OCI-LY1 (cell line): ENCODE measurements around the gene SH3D19.

Experiments used
- H2AFZ ChIP-seq: fragments of 200-600 bp; sonication (generic), shearing (Covaris generic); 2 replicates; pipeline ENCODE4 v1.6.0; 2014; ENCODE audit warnings: antibody characterized with exemption, mild to moderate bottlenecking, low read length
- H3F3A ChIP-seq: fragments of 200-600 bp; sonication (generic), shearing (Covaris generic); 2 replicates; pipeline ENCODE4 v1.6.0; 2014; ENCODE audit warnings: mild to moderate bottlenecking, antibody characterized with exemption, low read length, moderate library complexity; ENCODE audit not compliant: insufficient read depth
- H3K27ac ChIP-seq: fragments of 200-600 bp; sonication (generic); 2 replicates; pipeline ENCODE4 v1.5.1; 2014; ENCODE audit warnings: low read length, mixed run types, mild to moderate bottlenecking, low read depth; ENCODE audit not compliant: poor library complexity, severe bottlenecking
- H3K27me3 ChIP-seq: fragments of 200-600 bp; sonication (generic); 2 replicates; pipeline ENCODE4 v1.6.0; 2014; ENCODE audit warnings: antibody characterized with exemption, mild to moderate bottlenecking, low read length, moderate library complexity; ENCODE audit not compliant: insufficient read depth
- H3K36me3 ChIP-seq: fragments of 200-600 bp; sonication (generic); 2 replicates; pipeline ENCODE4 v1.6.1; 2014; ENCODE audit warnings: mild to moderate bottlenecking, antibody characterized with exemption, low read length, moderate library complexity, mixed read lengths; ENCODE audit not compliant: insufficient read depth
- H3K4me1 ChIP-seq: fragments of 200-600 bp; sonication (generic); 2 replicates; pipeline ENCODE4 v1.5.1; 2014; ENCODE audit warnings: mild to moderate bottlenecking, low read length, moderate library complexity; ENCODE audit not compliant: insufficient read depth, severe bottlenecking
- H3K4me2 ChIP-seq: fragments of 200-600 bp; sonication (generic), shearing (Covaris generic); 2 replicates; pipeline ENCODE4 v1.6.1; 2014; ENCODE audit warnings: low read length
- H3K4me3 ChIP-seq: fragments of 200-600 bp; sonication (generic); 2 replicates; pipeline ENCODE4 v1.5.1; 2014; ENCODE audit warnings: low read length, low read depth, mild to moderate bottlenecking, mixed read lengths; ENCODE audit not compliant: poor library complexity, severe bottlenecking
- H3K79me2 ChIP-seq: fragments of 200-600 bp; shearing (Covaris generic); 2 replicates; pipeline ENCODE4 v1.6.1; 2016; ENCODE audit warnings: mixed run types, low read length, mixed read lengths; ENCODE audit not compliant: insufficient read depth
- H3K9ac ChIP-seq: fragments of 200-600 bp; sonication (generic), shearing (Covaris generic); 2 replicates; pipeline ENCODE4 v1.6.1; 2014; ENCODE audit warnings: mild to moderate bottlenecking, low read length, mixed read lengths
- H3K9me2 ChIP-seq: fragments of 200-600 bp; sonication (generic), shearing (Covaris generic); 2 replicates; pipeline ENCODE4 v1.6.1; 2014; ENCODE audit warnings: low read depth, mild to moderate bottlenecking, low read length, mixed read lengths
- H3K9me3 ChIP-seq: fragments of 200-600 bp; shearing (Covaris generic); 2 replicates; pipeline ENCODE4 v1.6.1; 2014; ENCODE audit warnings: low read length, mixed read lengths
- H4K20me1 ChIP-seq: fragments of 200-600 bp; sonication (generic), shearing (Covaris generic); 2 replicates; pipeline ENCODE4 v1.6.0; 2016; ENCODE audit warnings: mild to moderate bottlenecking, low read length; ENCODE audit not compliant: insufficient read depth
- CTCF ChIP-seq: fragments of 200-600 bp; sonication (generic), shearing (Covaris generic); IDR thresholded peaks from 2 replicates; pipeline ENCODE4 v1.5.1; 2017; ENCODE audit warnings: mild to moderate bottlenecking, antibody characterized with exemption, low read length, moderate library complexity, mixed read lengths
- EZH2 ChIP-seq: fragments of 200-600 bp; sonication (generic), shearing (Covaris generic); IDR thresholded peaks from 2 replicates; pipeline ENCODE4 v1.8.0; 2017; ENCODE audit warnings: borderline replicate concordance, mixed run types, mild to moderate bottlenecking, antibody characterized with exemption, low read length, moderate library complexity, mixed read lengths

SH3D19 gene

DNA sequence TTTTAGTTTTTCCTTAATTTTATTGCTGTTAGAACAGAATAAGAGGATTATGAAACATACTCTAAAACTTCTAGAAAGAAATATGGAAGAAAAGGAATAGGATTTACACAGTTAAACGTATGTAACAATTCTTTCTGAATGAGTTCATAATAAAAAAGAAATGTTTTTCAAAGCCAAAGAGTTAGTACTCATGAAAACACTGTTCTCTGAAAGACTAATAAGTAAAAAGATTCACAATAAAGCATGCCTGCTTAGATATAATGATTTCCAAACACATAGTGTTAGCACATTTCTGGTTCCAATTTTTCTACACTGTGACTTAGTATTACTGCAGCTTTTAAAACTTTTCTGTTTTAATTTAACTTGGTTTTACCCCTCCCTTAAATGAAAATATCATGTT lies 98.2 kb downstream of the SH3D19 start:
- H3K9ac ChIP-seq = no peak overlapping the region
- H2AFZ ChIP-seq = no peak overlapping the region
- H3K4me3 ChIP-seq = no peak overlapping the region
- H3K4me1 ChIP-seq = no peaks in the 10 kb centered on the region
- H4K20me1 ChIP-seq = no peaks in the 10 kb centered on the region
- H3K27ac ChIP-seq = no peak overlapping the region
- H3K9me2 ChIP-seq = no peaks in the 10 kb centered on the region
- no peak for TF ChIP-seq CTCF
- no peak for TF ChIP-seq EZH2
- no peaks in the 10 kb centered on the region for H3F3A ChIP-seq
- H3K36me3 ChIP-seq = no peaks in the 10 kb centered on the region
- no peaks in the 10 kb centered on the region for H3K79me2 ChIP-seq
- no peaks in the 10 kb centered on the region for H3K27me3 ChIP-seq
- H3K4me2 ChIP-seq = no peak overlapping the region
- H3K9me3 ChIP-seq = no peaks in the 10 kb centered on the region

DNA sequence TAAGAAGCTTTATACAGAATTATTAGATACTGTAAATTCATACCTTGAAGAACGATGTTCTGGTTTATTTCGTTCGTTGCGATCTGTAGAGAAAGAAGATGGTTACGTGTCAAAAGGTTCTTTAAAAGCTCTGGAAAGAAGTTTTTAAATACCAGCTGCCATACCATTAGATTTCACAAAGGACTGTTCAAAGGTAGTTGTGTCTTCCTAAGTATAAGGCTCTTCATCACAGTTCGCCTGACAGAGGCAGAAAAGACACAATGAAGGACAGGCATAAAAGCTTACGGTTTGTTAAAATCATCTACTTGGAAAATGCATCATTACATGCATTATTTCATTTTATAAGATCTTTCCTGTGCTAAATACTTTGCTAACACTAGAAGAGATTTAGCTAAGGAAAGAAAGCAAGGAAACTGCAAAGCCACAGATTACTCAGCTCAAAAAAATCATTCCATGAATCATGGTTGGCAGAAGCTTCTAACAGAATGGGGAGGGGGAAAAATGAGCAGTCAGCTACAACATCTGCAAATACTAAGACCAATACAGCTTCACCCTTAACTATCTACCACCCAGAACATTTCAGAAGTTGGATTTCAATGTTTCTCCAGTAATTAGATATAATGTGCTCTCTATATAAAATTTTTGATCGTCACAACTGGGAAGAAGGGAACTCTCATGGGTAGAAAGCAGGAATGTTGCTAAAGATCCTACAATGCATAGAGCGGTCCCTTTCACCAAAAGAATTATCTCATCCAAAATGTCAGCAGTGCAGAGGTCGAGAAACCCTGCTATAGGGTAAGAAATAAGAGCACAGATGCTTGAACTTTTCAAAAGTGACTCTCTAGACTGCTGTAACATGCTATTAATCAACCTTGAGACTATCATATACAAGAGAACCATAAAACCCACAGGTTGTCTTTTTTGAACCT lies 99.1 kb downstream of the SH3D19 start:
- H3K4me2 ChIP-seq = no peak overlapping the region
- no peaks in the 10 kb centered on the region for H3K27me3 ChIP-seq
- H3K9me3 ChIP-seq = no peaks in the 10 kb centered on the region
- H3K27ac ChIP-seq = no peak overlapping the region
- H4K20me1 ChIP-seq = no peaks in the 10 kb centered on the region
- no peaks in the 10 kb centered on the region for H3K36me3 ChIP-seq
- H3K4me1 ChIP-seq = no peaks in the 10 kb centered on the region
- TF ChIP-seq EZH2 (no peak), CTCF (no peak)
- no peaks in the 10 kb centered on the region for H3F3A ChIP-seq
- H3K4me3 ChIP-seq = no peak overlapping the region
- H3K9ac ChIP-seq = no peak overlapping the region
- H2AFZ ChIP-seq = no peak overlapping the region
- H3K79me2 ChIP-seq = no peaks in the 10 kb centered on the region
- H3K9me2 ChIP-seq = no peaks in the 10 kb centered on the region

- no peaks in the 10 kb centered on the region for H3K4me1 ChIP-seq
- H3K4me3 ChIP-seq = no peak overlapping the region
- TF ChIP-seq CTCF (no peak), EZH2 (no peak)
- H3F3A ChIP-seq = no peaks in the 10 kb centered on the region
- H3K4me2 ChIP-seq = no peak overlapping the region
- H3K9me2 ChIP-seq = no peaks in the 10 kb centered on the region
- no peaks in the 10 kb centered on the region for H3K79me2 ChIP-seq
- H3K27ac ChIP-seq = no peak overlapping the region
- H3K36me3 ChIP-seq = no peaks in the 10 kb centered on the region
- no peak overlapping the region for H3K9ac ChIP-seq
- H4K20me1 ChIP-seq = no peaks in the 10 kb centered on the region
- no peaks in the 10 kb centered on the region for H3K27me3 ChIP-seq
- H2AFZ ChIP-seq = no peak overlapping the region
- no peaks in the 10 kb centered on the region for H3K9me3 ChIP-seq
These were observed 101.9 kb downstream of the SH3D19 start for GRCh38 chr4:151223465-151223864.
